BE2C (cell line): ENCODE results near the gene TNNT3.

ENCODE experiments used
- DNase-seq: peaks from one replicate; pipeline ENCODE4 v3.0.0-alpha.2; 2020
- H3K27me3 ChIP-seq: fragments of 250-450 bp; sonication (Bioruptor Pico); 2 replicates; pipeline ENCODE4 v1.5.1; 2020; ENCODE audit warnings: mild to moderate bottlenecking
- H3K36me3 ChIP-seq: fragments of 250-450 bp; sonication (Bioruptor Pico); 2 replicates; pipeline ENCODE4 v1.5.1; 2020; ENCODE audit warnings: mild to moderate bottlenecking
- H3K4me1 ChIP-seq: fragments of 250-450 bp; sonication (Bioruptor Pico); 2 replicates; pipeline ENCODE4 v1.5.1; 2020
- H3K4me3 ChIP-seq: 2 replicates; pipeline ENCODE4 v1.5.1; 2011; ENCODE audit warnings: low read depth, low read length
- H3K9me3 ChIP-seq: fragments of 250-450 bp; sonication (Bioruptor Pico); 2 replicates; pipeline ENCODE4 v1.5.1; 2020
- CTCF ChIP-seq: IDR thresholded peaks from 2 replicates; pipeline ENCODE4 v1.5.1; 2012; ENCODE audit warnings: mild to moderate bottlenecking, low read depth, low read length

Gene TNNT3

DNA sequence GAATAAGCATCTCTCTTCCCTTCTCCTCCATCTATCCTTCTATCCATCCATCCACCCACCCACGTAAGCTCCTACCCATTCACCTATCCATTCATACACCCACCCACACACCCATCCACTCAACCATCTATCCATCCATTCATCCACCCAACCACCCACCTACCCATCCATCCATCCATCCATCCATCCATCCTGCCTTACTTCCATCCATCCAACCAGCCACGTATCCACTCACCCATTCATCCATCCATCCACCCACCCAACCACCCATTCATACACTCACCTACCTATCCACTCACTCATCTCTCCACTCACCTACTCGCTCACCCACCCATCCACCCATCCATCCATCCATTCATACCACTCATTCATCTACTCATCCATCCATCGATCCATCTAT is 13.2 kb downstream of the TNNT3 start:
- Histone ChIP-seq H3K9me3 (no peaks in the 10 kb centered on the region), H3K27me3 (no peaks in the 10 kb centered on the region), H3K4me3 (no peak overlapping the region), H3K4me1 (no peaks in the 10 kb centered on the region), H3K36me3 (no peaks in the 10 kb centered on the region)
- TF ChIP-seq CTCF: no peak
- DNase-seq: no peak

DNA sequence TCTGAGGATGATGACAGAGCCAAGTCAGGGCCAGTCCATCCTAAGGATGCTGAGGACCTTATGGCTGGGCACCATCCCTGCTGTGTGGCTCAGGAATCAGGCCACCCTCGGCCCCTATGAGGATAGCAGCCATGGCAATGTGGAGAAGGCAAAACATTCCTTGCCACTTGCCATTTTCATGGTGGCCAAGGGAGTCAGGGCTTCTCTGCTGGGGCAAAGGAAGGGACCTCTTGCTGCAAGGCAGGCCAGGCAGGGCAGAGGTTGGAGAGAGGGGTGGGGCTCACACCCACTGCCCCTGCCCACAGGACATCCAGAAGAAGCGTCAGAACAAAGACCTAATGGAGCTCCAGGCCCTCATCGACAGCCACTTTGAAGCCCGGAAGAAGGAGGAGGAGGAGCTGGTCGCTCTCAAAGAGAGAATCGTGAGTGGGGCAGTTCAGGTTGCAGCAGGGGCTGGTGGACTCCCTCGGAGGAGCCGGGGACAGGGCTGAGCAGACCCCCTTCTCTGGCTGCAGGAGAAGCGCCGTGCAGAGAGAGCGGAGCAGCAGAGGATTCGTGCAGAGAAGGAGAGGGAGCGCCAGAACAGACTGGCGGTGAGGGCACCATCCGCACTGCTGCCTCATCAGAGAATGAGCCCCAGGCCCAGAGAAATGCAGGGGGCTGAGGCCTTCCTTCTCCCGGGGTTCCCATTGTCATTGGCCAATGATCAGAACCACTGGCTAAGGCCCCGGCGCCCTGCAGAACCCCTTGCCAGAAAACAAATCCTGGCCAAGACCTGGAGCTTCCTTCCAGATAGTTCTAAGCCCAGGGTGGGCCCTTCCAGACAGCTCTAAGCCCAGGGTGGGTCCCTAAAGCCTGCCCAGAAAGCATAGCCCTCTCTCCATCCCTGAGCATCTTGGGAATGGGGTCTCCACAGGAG is 14.2 kb downstream of the TNNT3 start:
- no peaks in the 10 kb centered on the region for H3K36me3 ChIP-seq
- H3K27me3 ChIP-seq: no peaks in the 10 kb centered on the region
- no peak for DNase-seq
- no peak overlapping the region for H3K4me3 ChIP-seq
- no peaks in the 10 kb centered on the region for H3K9me3 ChIP-seq
- no peaks in the 10 kb centered on the region for H3K4me1 ChIP-seq
- TF ChIP-seq CTCF: no peak

DNA sequence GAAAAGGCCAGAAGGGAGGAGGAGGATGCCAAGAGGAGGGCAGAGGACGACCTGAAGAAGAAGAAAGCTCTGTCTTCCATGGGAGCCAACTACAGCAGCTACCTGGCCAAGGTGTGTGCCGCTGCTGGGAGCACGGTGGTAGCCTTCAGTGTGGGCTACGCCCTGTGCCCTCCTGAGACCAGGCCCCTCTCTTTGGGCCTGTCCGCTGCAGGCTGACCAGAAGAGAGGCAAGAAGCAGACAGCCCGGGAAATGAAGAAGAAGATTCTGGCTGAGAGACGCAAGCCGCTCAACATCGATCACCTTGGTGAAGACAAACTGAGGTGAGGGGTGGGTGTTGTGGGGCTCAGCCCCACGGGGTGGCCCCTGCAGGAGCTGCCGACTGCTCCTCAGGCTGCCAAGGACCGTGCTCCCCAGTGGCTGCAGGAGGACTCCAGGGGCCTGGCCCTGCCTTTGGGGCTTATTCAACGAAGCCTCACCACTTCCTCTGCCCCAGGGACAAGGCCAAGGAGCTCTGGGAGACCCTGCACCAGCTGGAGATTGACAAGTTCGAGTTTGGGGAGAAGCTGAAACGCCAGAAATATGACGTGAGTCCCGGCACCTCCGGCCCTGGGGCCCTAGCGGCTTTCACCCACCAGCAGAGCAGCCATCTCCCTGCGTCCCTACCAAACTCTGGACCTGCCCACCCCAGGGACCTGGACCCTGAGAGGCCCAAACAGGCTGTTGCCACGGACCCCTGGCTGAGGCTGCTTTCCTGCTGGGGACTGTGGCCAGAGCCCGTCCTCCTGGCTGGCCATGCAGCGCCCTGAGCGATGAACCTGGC is 15.0 kb downstream of the TNNT3 start:
- TF ChIP-seq CTCF: no peak
- H3K4me1 ChIP-seq: no peaks in the 10 kb centered on the region
- no peak for DNase-seq
- no peaks in the 10 kb centered on the region for H3K9me3 ChIP-seq
- H3K27me3 ChIP-seq: no peaks in the 10 kb centered on the region
- no peak overlapping the region for H3K4me3 ChIP-seq
- no peaks in the 10 kb centered on the region for H3K36me3 ChIP-seq

- peak; percentile 0 for DNase-seq
- H3K36me3 ChIP-seq: no peaks in the 10 kb centered on the region
- no peak for TF ChIP-seq CTCF
- no peaks in the 10 kb centered on the region for H3K9me3 ChIP-seq
- no peak overlapping the region for H3K4me3 ChIP-seq
- no peaks in the 10 kb centered on the region for H3K4me1 ChIP-seq
- no peaks in the 10 kb centered on the region for H3K27me3 ChIP-seq
Observed at GRCh38 chr11:1935156-1936071, 15.9 kb downstream of the TNNT3 start.

DNA sequence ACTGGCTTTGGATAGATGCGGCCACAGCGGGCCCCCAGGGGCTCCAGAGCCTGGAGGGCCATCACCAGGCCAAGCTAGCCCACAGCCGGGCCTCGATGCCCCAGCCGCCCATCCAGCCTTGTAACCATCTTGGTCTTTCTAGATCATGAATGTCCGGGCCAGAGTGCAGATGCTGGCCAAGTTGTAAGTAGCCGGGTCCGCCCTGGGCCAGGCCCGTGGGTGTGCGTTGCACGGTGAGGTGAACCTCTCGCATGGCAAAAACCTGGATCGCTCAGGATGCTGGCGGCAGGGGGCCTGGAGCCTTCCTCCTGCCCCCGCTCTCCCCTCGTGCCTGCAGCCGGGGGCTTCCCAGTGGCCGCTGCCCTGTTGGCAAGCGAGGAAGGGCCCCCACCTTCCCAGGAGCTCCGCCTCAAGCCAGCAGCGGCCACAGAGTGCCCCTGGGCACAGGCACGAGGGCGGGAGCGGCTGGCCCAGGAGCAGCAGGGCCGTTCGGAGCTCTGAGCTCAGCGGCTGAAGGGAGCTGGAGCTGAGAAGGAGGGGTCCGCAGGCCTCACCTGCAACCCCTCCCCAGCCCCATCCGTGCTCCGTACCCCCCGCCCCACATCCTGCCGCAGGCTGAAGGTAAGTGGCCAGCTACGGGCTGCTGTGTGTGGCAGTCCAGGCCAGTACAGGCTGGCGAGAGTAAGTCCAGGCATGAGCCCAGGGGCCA is 16.7 kb downstream of the TNNT3 start:
- Histone ChIP-seq H3K36me3 (no peaks in the 10 kb centered on the region), H3K9me3 (no peaks in the 10 kb centered on the region), H3K27me3 (no peaks in the 10 kb centered on the region), H3K4me1 (no peaks in the 10 kb centered on the region), H3K4me3 (no peak overlapping the region)
- TF ChIP-seq CTCF: no peak
- DNase-seq: peak; percentile 1
